ENCODE measurements around the gene GPC5. TPM values are rescaled to one million over a fixed set of nuclear protein-coding genes. Genes with fewer than 3 reads are reported as not detected.
A peak's percentile ranks its signal among the peaks of the same experiment; 100 is the strongest.

The GPC5 gene
- total and polyA plus RNA-seq, 9 of the 15 experiments (the other 6 are each of a cell fraction or from before 2014, with no cell fraction given): 0.18 to 0.27 TPM; not detected in 7

DNA sequence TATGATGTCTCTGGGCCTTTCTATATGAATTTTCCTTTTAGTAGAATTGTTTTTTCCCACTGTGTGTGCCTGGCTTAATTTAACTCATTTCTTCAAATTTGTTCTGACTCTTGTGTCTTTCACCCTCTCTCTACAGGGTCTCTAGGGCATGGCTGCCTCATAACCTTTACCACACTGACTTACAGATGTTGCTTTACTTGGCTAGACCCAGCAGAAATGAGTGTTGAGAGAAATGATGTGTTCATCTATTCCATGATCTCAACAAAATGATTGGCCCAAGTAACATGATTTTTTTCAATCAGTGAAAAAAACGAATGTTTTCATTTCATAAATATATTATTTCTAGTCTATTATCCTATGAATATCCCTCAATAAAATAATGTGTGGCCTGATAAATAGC lies 195.0 kb downstream of the GPC5 start (continued):
- no peak for TF ChIP-seq SIN3B (IDR thresholded peaks at IDR 0.05; ENCODE audit: low read depth)
- no peak for TF ChIP-seq TBP (optimal IDR thresholded peaks at IDR 0.05; ENCODE audit: low read depth, low read length)
- no peak for TF ChIP-seq NEUROD1 (IDR thresholded peaks at IDR 0.05; ENCODE audit: borderline replicate concordance, low read depth, low read length, partially characterized antibody)

- ATAC-seq: no peak
- H3K36me3 ChIP-seq (ENCODE audit: control insufficient read depth, insufficient read depth, low read length): no peaks in the 10 kb centered on the region
- no peaks in the 10 kb centered on the region for H3K79me2 ChIP-seq (ENCODE audit: control insufficient read depth, insufficient read depth, low read length)
- BruUV-seq (replicated peaks): no TSS peak
- H3K4me3 ChIP-seq: no peak overlapping the region
- H3K4me1 ChIP-seq (replicated peaks in 1 of 2; ENCODE audit: control insufficient read depth in 2 of 2, insufficient read depth in 2 of 2, low read length in 2 of 2): no peaks in the 10 kb centered on the region
- no peak overlapping the region for H3K4me2 ChIP-seq (ENCODE audit: insufficient read depth, low read length)
- no peak for FAIRE-seq
- CTCF ChIA-PET (ENCODE audit: low intra/inter-chr PET ratio): interaction anchor here (0.6 kb wide), 1 partner anchor 420 kb away, joined by 4 read pairs; no protein-coding TSS in a partner anchor
- H2AFZ ChIP-seq (ENCODE audit: low read depth, low read length): no peak overlapping the region
- H3K27ac ChIP-seq (ENCODE audit: extremely low read depth, low read depth, low read length): no peak overlapping the region
- H3K9ac ChIP-seq (ENCODE audit: insufficient read depth in 1 of 2, low read depth in 2 of 2, low read length in 2 of 2): no peak overlapping the region
- no peaks in the 10 kb centered on the region for H3K9me3 ChIP-seq (replicated peaks; ENCODE audit: control insufficient read depth, insufficient read depth, low read depth, low read length)
- peak; percentile 48; the same call in 1 of the 2 replicates for TF ChIP-seq RFX5 (IDR thresholded peaks at IDR 0.05; ENCODE audit: low read depth, low read length)
- TF ChIP-seq, protein P1, sequence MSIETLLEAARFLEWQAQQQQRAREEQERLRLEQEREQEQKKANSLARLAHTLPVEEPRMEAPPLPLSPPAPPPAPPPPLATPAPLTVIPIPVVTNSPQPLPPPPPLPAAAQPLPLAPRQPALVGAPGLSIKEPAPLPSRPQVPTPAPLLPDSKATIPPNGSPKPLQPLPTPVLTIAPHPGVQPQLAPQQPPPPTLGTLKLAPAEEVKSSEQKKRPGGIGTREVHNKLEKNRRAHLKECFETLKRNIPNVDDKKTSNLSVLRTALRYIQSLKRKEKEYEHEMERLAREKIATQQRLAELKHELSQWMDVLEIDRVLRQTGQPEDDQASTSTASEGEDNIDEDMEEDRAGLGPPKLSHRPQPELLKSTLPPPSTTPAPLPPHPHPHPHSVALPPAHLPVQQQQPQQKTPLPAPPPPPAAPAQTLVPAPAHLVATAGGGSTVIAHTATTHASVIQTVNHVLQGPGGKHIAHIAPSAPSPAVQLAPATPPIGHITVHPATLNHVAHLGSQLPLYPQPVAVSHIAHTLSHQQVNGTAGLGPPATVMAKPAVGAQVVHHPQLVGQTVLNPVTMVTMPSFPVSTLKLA (conservative IDR thresholded peaks at IDR 0.05): 0 out of 4 replicates have a peak, but pooled peaks of 1 of the 2 experiments have one; percentile 13
- TF ChIP-seq ZNF717 (CRISPR knock-in tag; IDR thresholded peaks at IDR 0.05): no peak
- in situ Hi-C loops (cut with MboI) (loop anchor here (10.0 kb wide), 1 partner anchor 711 kb away; no protein-coding TSS in a partner anchor), intact Hi-C loops (cut with micrococcal nuclease) (no loop called here)
- 0% methylated on average over 1 of the region's 1 CpG for WGBS (ENCODE audit: insufficient coverage, low coverage, missing lambda C conversion rate)
- no peaks in the 10 kb centered on the region for H4K20me1 ChIP-seq (replicated peaks; ENCODE audit: control insufficient read depth, insufficient read depth, low read length)
- H3K27me3 ChIP-seq (ENCODE audit: control insufficient read depth in 2 of 2, insufficient read depth in 2 of 2, low read length in 2 of 2): no peaks in the 10 kb centered on the region
- POLR2A ChIA-PET: interaction anchor here (1.9 kb wide), 1 partner anchor 11 kb away, joined by 5 read pairs; no protein-coding TSS in a partner anchor
- DNase-seq (ENCODE audit: extremely low read depth in 1 of 4, low spot score in 3 of 4): no peak
- H3K9me1 ChIP-seq (ENCODE audit: control insufficient read depth, insufficient read depth, low read length): no peaks in the 10 kb centered on the region
Observed at GRCh38 chr13:91594061-91594460, 195.6 kb downstream of the GPC5 start.
